Aorta (tissue), 5 donors: ENCODE data around the gene PPARA. TPM values are rescaled to one million over a fixed set of nuclear protein-coding genes. Genes with fewer than 3 reads are reported as not detected.

ENCODE experiments used
- ATAC-seq: fragments of 200-7000 bp; cut with Tn5 transposase; one replicate; pipeline ENCODE4 v1.9.1; 2022; ENCODE audit warnings: moderate library complexity; ENCODE audit not compliant: low FRiP score
- DNase-seq, 2 donors: peaks; one replicate each; pipeline ENCODE4 v3.0.0-alpha.2; 2020
- H3K27ac ChIP-seq, 2 donors: one replicate each; pipeline ENCODE4 v1.5.1; 2013; ENCODE audit warnings: low read length in 2 of 2, mild to moderate bottlenecking in 2 of 2, moderate library complexity in 2 of 2, control low read depth in 1 of 2, inconsistent platforms in 1 of 2, low read depth in 1 of 2
- H3K27me3 ChIP-seq, 2 donors: one replicate each; pipeline ENCODE4 v1.6.1; 2013; ENCODE audit warnings: control low read depth in 1 of 2, low read length in 1 of 2, mild to moderate bottlenecking in 1 of 2, moderate library complexity in 1 of 2; ENCODE audit not compliant: insufficient read depth in 2 of 2, control insufficient read depth in 1 of 2
- H3K36me3 ChIP-seq, 2 donors: one replicate each; pipeline ENCODE4 v1.6.1; 2013; ENCODE audit warnings: control low read depth in 1 of 2, low read length in 1 of 2, mild to moderate bottlenecking in 1 of 2; ENCODE audit not compliant: insufficient read depth in 2 of 2, control insufficient read depth in 1 of 2
- H3K4me1 ChIP-seq, 2 donors: one replicate each; pipeline ENCODE4 v1.6.1; 2013; ENCODE audit warnings: low read length in 2 of 2, control low read depth in 1 of 2, mild to moderate bottlenecking in 1 of 2, moderate library complexity in 1 of 2; ENCODE audit not compliant: insufficient read depth in 2 of 2, control insufficient read depth in 1 of 2
- H3K4me3 ChIP-seq, 2 donors: one replicate each; pipeline ENCODE4 v1.5.1; 2013; ENCODE audit warnings: low read length in 2 of 2, control low read depth in 1 of 2, mild to moderate bottlenecking in 1 of 2
- H3K9me3 ChIP-seq: one replicate; pipeline ENCODE4 v1.6.1; 2013; ENCODE audit warnings: mild to moderate bottlenecking, low read length; ENCODE audit not compliant: control insufficient read depth
- WGBS, 2 donors: extraction: QIAGEN DNeasy Blood & Tissue Kit; methylation state at CpG; one replicate each; pipeline ENCODE4 v1.1.7; 2013; 5-methylcytosine and 5-hydroxymethylcytosine counted together
- intact Hi-C, 2 donors: fragments of 100-400 bp; cut with DNase I; formaldehyde crosslinking; loops; one replicate each; pipeline versions ENCODE4 v1.14.2 to v1.15.0; 2022
- polyA plus RNA-seq, 2 donors: library from polyadenylated mRNA; stranded (reverse); fragments of 200-250 nt; gene quantifications; one replicate each; pipeline ENCODE4 v1.2.3, GENCODE V29; 2013
- total RNA-seq, 2 donors: library from RNA; stranded (reverse); fragmentation: NEBNext Ultra II Directional; extraction: Animal tissue kit (Norgen Biotek cat#: 25700); gene quantifications; one replicate each; pipeline ENCODE4 v1.2.1, GENCODE V29; 2021
- donor health status: healthy with polysubstance abuse.
- donor health status: Bipolar disorder and iron deficiency.
- donor health status: DM: no; HTN: no; CAD: no.
- donor health status: DM: no; HTN: no; CAD: no.
- donor health status: DM: yes; HTN: yes; CAD: no.

PPARA gene
- total and polyA plus RNA-seq, 4 donors = 6.9 to 32.1 (median 19.7) TPM

DNA sequence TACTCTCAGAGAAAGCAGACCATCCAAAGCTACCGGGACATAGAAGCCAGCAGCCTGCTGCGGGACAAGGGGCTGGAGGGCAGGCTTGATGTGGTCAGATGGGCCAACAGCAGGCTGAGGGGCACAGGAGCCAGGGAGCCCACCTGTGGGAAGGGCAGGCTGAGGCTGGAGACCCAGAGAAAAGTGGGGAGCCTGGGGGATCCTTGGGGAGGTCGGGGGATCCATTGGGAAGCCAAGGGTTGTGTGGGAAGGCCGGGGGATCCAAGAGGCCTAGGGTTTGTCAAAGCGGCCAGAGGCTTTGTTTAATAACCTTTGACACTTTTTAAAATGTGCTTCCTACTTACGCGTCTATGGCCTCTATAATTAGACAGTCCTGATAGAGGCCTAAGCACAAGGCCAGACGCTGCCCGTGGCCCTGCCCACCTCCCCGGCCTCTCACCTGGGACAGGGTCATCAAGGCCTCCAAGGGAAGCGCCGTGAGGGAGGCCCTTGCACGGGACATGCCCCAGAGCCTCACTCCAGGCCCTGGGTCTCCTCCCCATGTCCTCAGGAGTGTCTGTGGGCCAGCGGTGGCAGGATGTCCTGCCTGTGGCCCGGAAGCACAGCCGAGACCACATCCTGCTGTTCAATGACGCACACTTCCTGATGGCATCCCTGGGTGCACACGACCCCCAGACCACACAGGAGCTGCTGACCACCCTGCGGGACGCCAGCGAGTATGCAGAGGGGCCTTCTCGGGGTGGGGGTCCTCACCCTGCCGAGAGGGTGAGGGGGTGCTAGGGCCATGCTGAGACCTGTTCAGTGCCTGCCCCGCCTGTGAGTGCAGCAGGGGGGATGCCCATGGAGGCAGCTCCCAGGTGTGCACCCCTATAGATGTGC lies 137.8 kb downstream of the PPARA start:
- H3K9me3 ChIP-seq = no peaks in the 10 kb centered on the region
- intact Hi-C loops = no loop called here
- DNase-seq (peak; percentile 76 to 78), ATAC-seq (no peak)
- WGBS, 2 donors = 80 to 84% methylated on average over 24 of the region's 24 CpGs
- no peaks in the 10 kb centered on the region for H3K4me1 ChIP-seq
- H3K27me3 ChIP-seq = no peaks in the 10 kb centered on the region
- H3K4me3 ChIP-seq = no peak overlapping the region
- H3K36me3 ChIP-seq = peaks cover 0 to 3% of the 10 kb centered on the region in 2 donors
- no peak overlapping the region for H3K27ac ChIP-seq

DNA sequence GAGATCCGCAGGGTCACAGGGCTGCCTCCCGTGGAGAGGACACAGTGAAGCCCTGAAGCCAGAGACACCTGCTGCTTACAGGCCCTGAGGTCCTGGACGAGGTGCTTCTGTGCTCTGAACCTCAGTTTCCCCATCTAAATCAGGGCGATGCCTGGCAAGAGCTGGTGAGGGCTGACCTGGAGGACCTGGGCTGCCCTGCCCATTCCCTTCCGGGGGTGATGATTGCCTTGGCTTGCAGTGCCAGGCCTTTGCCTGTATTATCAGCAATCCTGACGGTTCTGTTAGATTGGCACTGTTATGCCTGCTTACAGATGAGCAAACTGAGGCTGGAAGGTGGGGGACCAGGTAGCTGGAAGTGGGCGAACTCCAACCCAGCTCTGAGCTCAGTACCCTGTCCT lies 138.5 kb downstream of the PPARA start:
- H3K27ac ChIP-seq = no peak overlapping the region
- H3K4me1 ChIP-seq = no peaks in the 10 kb centered on the region
- H3K36me3 ChIP-seq = peaks cover 0 to 3% of the 10 kb centered on the region in 2 donors
- intact Hi-C loops = no loop called here
- ATAC-seq (no peak), DNase-seq (peak in 1 of 2 donors; percentile 37)
- no peak overlapping the region for H3K4me3 ChIP-seq
- no peaks in the 10 kb centered on the region for H3K9me3 ChIP-seq
- H3K27me3 ChIP-seq = no peaks in the 10 kb centered on the region
- WGBS, 2 donors = 83 to 90% methylated on average over 7 of the region's 7 CpGs

DNA sequence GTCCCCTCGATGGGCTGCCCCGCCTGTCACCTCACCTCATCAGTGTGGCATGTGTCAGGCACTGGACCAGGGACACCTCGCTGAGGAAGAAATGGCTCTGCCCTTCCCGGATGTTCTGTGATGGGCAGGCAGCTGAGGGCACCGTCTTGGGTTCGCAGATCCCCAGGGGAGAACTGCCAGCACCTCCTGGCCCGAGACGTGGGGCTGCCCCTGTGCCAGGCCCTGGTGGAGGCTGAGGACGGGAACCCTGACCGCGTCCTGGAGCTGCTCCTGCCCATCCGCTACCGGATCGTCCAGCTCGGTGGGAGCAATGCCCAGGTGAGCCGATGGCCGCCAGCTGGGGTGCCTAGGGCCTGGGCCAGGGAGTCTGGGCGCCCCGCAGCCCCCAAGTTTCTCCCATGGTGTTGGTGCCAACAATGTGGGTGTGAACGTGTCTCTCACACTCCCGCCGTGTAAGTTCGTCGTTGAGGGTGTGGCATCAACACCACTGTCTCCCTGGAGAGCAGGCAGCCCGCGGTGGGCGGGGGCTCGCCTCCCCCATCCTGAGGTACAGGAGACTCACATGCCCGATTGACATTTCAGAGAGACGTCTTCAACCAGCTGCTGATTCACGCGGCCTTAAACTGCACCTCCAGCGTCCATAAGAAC lies 139.0 kb downstream of the PPARA start:
- Histone ChIP-seq H3K4me3 (no peak overlapping the region), H3K36me3 (peaks cover 0 to 3% of the 10 kb centered on the region in 2 donors), H3K27me3 (no peaks in the 10 kb centered on the region), H3K9me3 (no peaks in the 10 kb centered on the region), H3K4me1 (no peaks in the 10 kb centered on the region), H3K27ac (no peak overlapping the region)
- intact Hi-C loops = no loop called here
- DNase-seq (peak in 1 of 2 donors; percentile 73), ATAC-seq (no peak)
- 87 to 88% methylated on average over 33 of the region's 33 CpGs for WGBS, 2 donors

DNA sequence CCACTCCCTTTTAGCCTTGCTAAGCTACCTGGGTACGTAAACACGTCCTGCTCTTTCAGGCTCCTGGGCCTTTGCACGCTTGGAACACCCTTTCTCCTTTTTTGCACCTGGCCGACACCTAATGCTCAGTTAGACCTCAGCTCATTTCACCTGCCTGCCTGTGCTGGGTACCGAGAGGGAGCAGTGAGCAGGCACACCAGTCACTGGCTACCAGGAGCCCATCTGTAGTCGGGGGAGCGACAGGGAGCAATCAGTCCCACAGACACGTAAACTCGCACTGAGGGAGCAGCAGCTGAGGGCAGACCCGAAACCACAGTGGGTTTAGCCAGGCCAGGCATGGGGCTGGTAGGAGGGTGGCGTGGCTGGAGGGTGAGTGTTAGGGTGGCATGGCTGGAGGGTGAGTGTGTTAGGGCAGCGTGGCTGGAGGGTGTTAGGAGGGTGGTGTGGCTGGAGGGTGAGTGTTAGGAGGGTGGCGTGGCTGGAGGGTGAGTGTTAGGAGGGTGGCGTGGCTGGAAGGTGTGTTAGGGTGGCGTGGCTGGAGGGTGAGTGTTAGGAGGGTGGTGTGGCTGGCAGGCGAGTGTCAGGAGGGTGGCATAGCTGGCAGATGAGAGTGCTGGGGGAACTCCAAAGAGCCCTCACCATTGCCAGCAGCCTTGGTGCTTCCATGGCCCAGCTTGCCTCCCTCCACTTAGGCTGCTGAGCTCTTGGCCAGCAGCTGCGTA lies 140.0 kb downstream of the PPARA start:
- ATAC-seq (no peak), DNase-seq (peak in 1 of 2 donors; percentile 60)
- WGBS, 2 donors = 94 to 96% methylated on average over 17 of the region's 17 CpGs
- no peaks in the 10 kb centered on the region for H3K27me3 ChIP-seq
- intact Hi-C loops = no loop called here
- no peaks in the 10 kb centered on the region for H3K4me1 ChIP-seq
- H3K36me3 ChIP-seq = peaks cover 0 to 3% of the 10 kb centered on the region in 2 donors
- H3K9me3 ChIP-seq = no peaks in the 10 kb centered on the region
- no peak overlapping the region for H3K4me3 ChIP-seq
- H3K27ac ChIP-seq = no peak overlapping the region

DNA sequence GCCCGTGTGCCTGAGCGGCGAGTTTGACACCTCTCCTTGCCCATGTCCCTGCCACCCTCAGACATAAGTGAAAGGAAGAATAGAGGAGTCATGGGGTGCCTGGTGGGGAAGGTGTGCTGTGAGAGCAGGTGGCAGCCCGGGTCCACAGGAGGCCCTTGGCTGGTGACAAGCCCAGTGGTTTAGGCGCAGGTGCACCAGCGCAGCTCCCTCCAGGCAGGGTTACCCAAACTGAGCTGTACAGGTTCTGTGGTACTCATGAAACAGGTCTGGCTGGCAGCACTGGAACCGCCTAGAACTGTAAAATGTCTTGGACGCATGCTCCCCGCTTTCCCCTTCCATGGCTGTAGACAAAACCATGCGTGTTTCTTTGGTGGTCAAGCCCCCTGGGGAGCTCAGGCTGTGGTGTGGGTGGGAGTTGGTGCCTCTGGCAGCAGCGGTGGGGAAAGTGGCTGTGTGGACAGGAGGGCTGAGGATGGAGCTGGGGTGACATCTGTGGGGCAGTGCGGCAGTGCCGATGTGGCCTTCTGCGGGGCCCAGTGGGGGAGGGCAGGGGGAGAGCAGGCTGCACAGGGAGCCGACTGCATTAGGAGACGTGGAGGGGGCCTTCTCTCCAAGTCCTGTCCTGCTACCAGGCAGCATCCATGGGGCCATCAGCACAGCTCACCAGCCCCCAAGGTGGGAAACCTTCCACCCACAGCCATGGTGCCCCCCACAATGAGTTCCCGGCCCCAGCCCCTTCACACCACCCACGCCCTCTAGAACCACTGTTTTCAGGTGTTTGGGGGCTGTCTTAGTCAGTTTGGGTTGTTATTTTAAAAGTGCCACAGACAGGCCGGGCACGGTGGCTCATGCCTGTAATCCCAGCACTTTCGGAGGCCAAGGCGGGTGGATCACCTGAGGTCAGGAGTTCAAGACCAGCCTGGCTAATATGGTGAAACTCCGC lies 140.8 kb downstream of the PPARA start:
- Histone ChIP-seq H3K27ac (no peak overlapping the region), H3K27me3 (no peaks in the 10 kb centered on the region), H3K9me3 (no peaks in the 10 kb centered on the region), H3K4me3 (no peak overlapping the region), H3K36me3 (peaks cover 0 to 3% of the 10 kb centered on the region in 2 donors), H3K4me1 (no peaks in the 10 kb centered on the region)
- intact Hi-C loops = no loop called here
- 94 to 96% methylated on average over 23 of the region's 23 CpGs for WGBS, 2 donors
- no peak for DNase-seq
- no peak for ATAC-seq

- H3K27ac ChIP-seq = no peak overlapping the region
- no peak overlapping the region for H3K4me3 ChIP-seq
- intact Hi-C loops = no loop called here
- H3K27me3 ChIP-seq = no peaks in the 10 kb centered on the region
- no peaks in the 10 kb centered on the region for H3K4me1 ChIP-seq
- peaks cover 0 to 3% of the 10 kb centered on the region in 2 donors for H3K36me3 ChIP-seq
- no peaks in the 10 kb centered on the region for H3K9me3 ChIP-seq
- ATAC-seq (no peak), DNase-seq (no peak)
- whole genome bisulfite sequencing, 2 donors = 91 to 97% methylated on average over 3 of the region's 3 CpGs
Measured at GRCh38 chr22:46292173-46292572, 141.8 kb downstream of the PPARA start.

GRCh38 chr22:46292732-46293131 lies 142.4 kb downstream of the PPARA start:
- Histone ChIP-seq H3K27me3 (no peaks in the 10 kb centered on the region), H3K36me3 (peaks cover 0 to 3% of the 10 kb centered on the region in 2 donors), H3K4me3 (no peak overlapping the region), H3K4me1 (no peaks in the 10 kb centered on the region), H3K9me3 (no peaks in the 10 kb centered on the region), H3K27ac (no peak overlapping the region)
- ATAC-seq = no peak
- DNase-seq = peak; percentile 77 to 82
- intact Hi-C loops = no loop called here
- 90 to 92% methylated on average over 14 of the region's 14 CpGs for WGBS, 2 donors
